HG02981 (cell line): ENCODE results near the gene RNASEL.
"Not testable (repeated sequence)": the region's sequence is repeated elsewhere in the genome, so short reads cannot be mapped to it uniquely, and the experiment has no call there.

ENCODE experiments used
- ATAC-seq: cut with Tn5 transposase; IDR thresholded peaks from one replicate; pipeline ENCODE4 v1.9.1; 2021; ENCODE audit warnings: mild to moderate bottlenecking, moderate library complexity; ENCODE audit not compliant: unreplicated experiment

RNASEL gene

GRCh38 chr1:182564406-182565004 is 24.6 kb downstream of the RNASEL start:
- no peak for ATAC-seq

- ATAC-seq, result no peak
These were observed 26.0 kb downstream of the RNASEL start for GRCh38 chr1:182563095-182563494.

- ATAC-seq, result no peak
These were observed 27.6 kb downstream of the RNASEL start for GRCh38 chr1:182561456-182561855.

- no peak for ATAC-seq
These were observed 28.6 kb downstream of the RNASEL start for GRCh38 chr1:182560392-182560984.

DNA sequence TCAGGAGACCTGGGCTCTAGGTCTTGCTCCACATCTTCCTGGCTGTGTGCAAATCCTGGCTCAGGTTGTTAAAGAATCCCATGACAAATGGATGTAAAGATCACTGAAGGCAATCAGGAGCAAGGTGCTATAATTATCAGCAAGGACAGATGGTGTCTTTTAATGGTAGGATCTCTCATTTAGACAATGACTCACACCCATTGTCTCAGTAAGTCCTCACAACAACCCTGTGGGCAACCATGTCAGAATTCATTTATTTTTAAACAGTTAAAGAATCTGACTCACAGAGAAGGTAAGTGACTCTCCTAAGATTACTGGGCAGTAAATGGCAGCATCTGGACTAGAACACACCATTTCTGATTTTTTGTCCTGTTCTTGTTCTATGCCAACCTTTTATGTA is 32.8 kb downstream of the RNASEL start:
- ATAC-seq, result no peak

DNA sequence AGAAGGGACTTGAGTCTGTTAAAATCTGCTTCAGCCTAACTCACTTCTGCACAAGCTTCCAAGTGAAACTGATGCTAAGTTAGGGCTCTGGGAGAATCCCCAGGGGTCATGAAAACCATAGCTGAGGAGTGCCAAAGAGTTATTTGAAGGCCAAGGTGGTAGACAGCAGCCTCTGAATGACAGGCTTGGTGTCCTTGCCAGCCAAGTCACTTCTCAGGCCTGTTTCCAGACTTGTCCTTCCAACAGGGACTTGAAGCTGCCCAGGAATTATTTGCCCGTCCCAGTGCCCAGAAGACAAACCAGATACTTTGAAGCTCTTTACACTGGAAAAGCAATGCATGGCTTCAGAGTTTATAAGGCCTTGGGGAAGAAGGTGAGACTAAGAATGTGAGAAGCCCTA is 33.6 kb downstream of the RNASEL start:
- no peak for ATAC-seq

- ATAC-seq, result no peak
These were observed 36.5 kb downstream of the RNASEL start for GRCh38 chr1:182552527-182552926.

- ATAC-seq, result no peak
These were observed 39.2 kb downstream of the RNASEL start for GRCh38 chr1:182549811-182550210.

GRCh38 chr1:182549346-182549745 is 39.7 kb downstream of the RNASEL start:
- no peak for ATAC-seq

DNA sequence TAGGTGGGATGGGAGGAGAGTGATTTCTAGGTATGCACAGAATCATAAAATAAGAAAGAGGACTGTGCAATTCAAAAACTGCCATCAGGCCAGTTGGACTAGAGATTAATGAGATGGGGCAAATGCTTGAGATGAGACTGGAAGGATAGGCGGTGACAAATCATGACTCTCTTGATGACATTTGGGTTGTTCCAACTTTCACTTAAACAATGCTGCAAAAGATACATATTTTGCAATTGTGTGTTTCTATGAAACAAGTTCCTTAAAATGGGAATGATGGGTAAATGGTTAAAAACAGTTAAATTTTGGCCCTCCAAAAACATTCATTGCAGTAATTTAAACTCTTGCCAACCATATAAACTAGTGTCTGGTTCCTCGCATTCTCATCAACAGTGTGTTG is 55.2 kb downstream of the RNASEL start:
- no peak for ATAC-seq

DNA sequence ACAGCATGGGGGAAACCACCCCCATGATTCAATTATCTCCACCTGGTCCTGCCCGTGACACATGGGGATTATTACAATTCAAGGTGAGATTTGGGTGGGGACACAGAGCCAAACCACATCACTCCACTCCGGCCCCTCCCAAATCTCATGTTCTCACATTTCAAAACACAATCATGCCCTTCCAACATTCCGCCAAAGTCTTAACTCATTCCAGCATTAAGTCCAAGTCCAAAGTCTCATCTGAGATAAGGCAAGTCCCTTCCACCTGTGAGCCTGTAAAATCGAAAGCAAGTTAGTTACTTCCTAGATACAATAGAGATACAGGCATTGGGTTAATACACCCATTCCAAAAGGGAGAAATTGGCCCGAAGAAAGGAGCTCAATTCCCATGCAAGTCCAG is 60.9 kb downstream of the RNASEL start:
- ATAC-seq, result not testable (repeated sequence)

DNA sequence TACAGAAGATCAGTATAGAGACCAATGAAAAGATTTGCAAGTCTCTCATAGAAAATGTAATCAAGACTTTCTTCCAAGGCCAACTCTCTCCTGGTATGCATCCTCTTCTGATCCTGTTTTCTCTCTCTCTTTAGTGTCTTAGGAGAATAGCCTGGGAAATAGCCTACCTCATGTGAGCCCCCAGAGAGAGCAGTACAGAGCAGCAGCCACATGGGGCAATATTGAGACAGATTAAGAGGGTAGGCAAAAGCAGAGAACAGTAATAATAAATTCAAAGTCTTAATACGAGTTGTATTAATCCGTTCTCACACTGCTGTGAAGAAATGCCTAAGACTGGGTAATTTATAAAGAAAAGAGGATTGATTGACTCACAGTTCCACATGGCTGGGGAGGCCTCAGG is 61.4 kb downstream of the RNASEL start:
- ATAC-seq, result no peak

DNA sequence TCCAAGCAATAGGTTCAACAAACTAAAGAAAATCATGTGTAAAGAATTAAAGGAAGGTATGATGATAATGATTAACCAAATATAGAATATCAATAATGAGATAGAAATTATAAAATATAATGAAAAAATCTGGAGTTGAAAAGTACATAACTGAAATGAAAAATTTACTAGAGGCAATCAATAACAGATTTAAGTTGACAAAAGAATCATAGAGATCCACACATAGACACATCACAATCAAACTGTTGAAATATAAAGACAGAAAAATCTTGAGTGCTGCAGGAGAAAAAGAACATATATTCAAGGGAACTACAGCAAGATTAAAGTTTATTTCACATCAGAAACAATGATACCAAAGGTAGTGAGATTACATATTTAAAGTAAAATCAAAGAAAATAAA is 63.7 kb downstream of the RNASEL start:
- ATAC-seq, result no peak
